ENCODE results near the gene KIF23.

DNA sequence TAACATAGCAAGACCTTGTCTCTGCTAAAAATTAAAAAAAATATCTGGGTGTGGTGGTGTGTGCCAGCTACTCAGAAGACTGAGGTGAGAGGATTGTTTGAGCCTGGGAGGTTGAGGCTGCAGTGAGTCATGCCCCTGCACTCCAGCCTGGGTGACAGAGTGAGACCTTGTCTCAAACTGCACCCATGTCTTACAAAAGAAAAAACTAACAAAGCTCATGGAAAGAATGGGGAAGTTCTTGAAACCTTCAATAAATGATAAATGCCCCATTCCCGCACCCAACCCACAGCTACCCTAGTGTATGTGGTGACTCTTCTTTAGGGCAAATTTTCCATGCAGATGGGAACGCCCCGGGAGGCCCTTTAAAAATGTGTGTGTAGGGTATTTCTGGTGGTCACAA, 66.8 kb downstream of the KIF23 start:
- TF ChIP-seq, protein P1, sequence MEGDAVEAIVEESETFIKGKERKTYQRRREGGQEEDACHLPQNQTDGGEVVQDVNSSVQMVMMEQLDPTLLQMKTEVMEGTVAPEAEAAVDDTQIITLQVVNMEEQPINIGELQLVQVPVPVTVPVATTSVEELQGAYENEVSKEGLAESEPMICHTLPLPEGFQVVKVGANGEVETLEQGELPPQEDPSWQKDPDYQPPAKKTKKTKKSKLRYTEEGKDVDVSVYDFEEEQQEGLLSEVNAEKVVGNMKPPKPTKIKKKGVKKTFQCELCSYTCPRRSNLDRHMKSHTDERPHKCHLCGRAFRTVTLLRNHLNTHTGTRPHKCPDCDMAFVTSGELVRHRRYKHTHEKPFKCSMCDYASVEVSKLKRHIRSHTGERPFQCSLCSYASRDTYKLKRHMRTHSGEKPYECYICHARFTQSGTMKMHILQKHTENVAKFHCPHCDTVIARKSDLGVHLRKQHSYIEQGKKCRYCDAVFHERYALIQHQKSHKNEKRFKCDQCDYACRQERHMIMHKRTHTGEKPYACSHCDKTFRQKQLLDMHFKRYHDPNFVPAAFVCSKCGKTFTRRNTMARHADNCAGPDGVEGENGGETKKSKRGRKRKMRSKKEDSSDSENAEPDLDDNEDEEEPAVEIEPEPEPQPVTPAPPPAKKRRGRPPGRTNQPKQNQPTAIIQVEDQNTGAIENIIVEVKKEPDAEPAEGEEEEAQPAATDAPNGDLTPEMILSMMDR (conservative IDR thresholded peaks at IDR 0.05) = no peak
- TF ChIP-seq EZH2 (IDR thresholded peaks at IDR 0.05; ENCODE audit: low read depth) = no peak
